PFSK-1 (cell line): ENCODE results near the gene TENT4B.

Experiments
- FOXP2 ChIP-seq: optimal IDR thresholded peaks from 2 replicates; pipeline ENCODE3; 2011; ENCODE audit warnings: borderline replicate concordance, control low read depth, inconsistent platforms; ENCODE audit not compliant: insufficient read depth; ENCODE audit errors: extremely low read length, extremely low read depth
- POLR2AphosphoS5 ChIP-seq: IDR thresholded peaks from 2 replicates; pipeline ENCODE4 v1.6.1; 2012; ENCODE audit warnings: low read depth, mild to moderate bottlenecking, control low read depth, low read length, moderate library complexity
- TAF1 ChIP-seq: IDR thresholded peaks from 2 replicates; pipeline ENCODE4 v1.6.1; 2012; ENCODE audit warnings: low read length, control low read depth, borderline replicate concordance; ENCODE audit not compliant: insufficient read depth
- TF ChIP-seq, protein P1 (sequence below), 2 experiments: IDR thresholded peaks; 2 replicates each; pipeline versions ENCODE4 v1.6.1 to v1.8.0; 2011 to 2012; ENCODE audit warnings: low read depth in 2 of 2, low read length in 2 of 2, control low read depth in 1 of 2, inconsistent platforms in 1 of 2, mild to moderate bottlenecking in 1 of 2, moderate library complexity in 1 of 2; ENCODE audit not compliant: insufficient read depth in 1 of 2

DNA sequence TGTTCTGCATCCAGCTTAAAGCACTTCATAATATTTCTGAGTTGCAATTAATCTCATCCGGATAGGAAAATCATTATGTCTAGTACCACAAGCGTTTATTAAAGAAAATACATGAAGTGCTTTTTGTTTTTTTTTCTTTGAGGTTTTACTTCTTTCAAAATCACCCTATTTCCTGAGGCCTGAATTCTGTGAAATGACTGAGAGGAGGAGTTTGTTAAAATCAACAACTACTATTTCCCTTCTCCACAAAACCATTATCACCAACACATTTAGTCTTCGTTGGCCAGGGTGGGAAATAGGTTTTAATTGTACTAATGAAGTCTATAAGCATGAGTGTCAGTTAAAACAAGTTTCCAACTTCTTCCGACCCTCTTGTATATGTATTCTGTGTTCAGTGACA is 62.6 kb downstream of the TENT4B start:
- TF ChIP-seq, protein P1, sequence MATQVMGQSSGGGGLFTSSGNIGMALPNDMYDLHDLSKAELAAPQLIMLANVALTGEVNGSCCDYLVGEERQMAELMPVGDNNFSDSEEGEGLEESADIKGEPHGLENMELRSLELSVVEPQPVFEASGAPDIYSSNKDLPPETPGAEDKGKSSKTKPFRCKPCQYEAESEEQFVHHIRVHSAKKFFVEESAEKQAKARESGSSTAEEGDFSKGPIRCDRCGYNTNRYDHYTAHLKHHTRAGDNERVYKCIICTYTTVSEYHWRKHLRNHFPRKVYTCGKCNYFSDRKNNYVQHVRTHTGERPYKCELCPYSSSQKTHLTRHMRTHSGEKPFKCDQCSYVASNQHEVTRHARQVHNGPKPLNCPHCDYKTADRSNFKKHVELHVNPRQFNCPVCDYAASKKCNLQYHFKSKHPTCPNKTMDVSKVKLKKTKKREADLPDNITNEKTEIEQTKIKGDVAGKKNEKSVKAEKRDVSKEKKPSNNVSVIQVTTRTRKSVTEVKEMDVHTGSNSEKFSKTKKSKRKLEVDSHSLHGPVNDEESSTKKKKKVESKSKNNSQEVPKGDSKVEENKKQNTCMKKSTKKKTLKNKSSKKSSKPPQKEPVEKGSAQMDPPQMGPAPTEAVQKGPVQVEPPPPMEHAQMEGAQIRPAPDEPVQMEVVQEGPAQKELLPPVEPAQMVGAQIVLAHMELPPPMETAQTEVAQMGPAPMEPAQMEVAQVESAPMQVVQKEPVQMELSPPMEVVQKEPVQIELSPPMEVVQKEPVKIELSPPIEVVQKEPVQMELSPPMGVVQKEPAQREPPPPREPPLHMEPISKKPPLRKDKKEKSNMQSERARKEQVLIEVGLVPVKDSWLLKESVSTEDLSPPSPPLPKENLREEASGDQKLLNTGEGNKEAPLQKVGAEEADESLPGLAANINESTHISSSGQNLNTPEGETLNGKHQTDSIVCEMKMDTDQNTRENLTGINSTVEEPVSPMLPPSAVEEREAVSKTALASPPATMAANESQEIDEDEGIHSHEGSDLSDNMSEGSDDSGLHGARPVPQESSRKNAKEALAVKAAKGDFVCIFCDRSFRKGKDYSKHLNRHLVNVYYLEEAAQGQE (IDR thresholded peaks at IDR 0.05; ENCODE audit: insufficient read depth in 1 of 2, low read depth in 2 of 2, low read length in 2 of 2): no peak
- TF ChIP-seq POLR2AphosphoS5 (no peak), TAF1 (no peak), FOXP2 (no peak)
